ENCODE measurements around the gene EBLN1.

- no peak for TF ChIP-seq CTCF (IDR thresholded peaks at IDR 0.05)
- no peak for TF ChIP-seq POLR2A (IDR thresholded peaks at IDR 0.05; ENCODE audit: low read depth)
- TF ChIP-seq POLR2AphosphoS5 (IDR thresholded peaks at IDR 0.05) = no peak
Measured at GRCh38 chr10:22180724-22181123, 37.1 kb downstream of the EBLN1 start.

Measured in esophagus muscularis mucosa (tissue), 3 donors.